ENCODE data around the gene CHRM1.
"Not testable (repeated sequence)": the region's sequence is repeated elsewhere in the genome, so short reads cannot be mapped to it uniquely, and the experiment has no call there.

The CHRM1 gene

GRCh38 chr11:62957147-62957546 lies 36.0 kb upstream of the CHRM1 start:
- no peak for TF ChIP-seq CTCF (IDR thresholded peaks at IDR 0.05; ENCODE audit: borderline replicate concordance, insufficient read depth, low read depth, low read length)
- no peak overlapping the region for H3K4me3 ChIP-seq (ENCODE audit: low read depth, low read length)

GRCh38 chr11:62954478-62954877 lies 33.3 kb upstream of the CHRM1 start:
- no peak overlapping the region for H3K4me3 ChIP-seq (ENCODE audit: low read depth, low read length)
- no peak for TF ChIP-seq CTCF (IDR thresholded peaks at IDR 0.05; ENCODE audit: borderline replicate concordance, insufficient read depth, low read depth, low read length)

- no peak overlapping the region for H3K4me3 ChIP-seq (ENCODE audit: low read depth, low read length)
- no peak for TF ChIP-seq CTCF (IDR thresholded peaks at IDR 0.05; ENCODE audit: borderline replicate concordance, insufficient read depth, low read depth, low read length)
Measured at GRCh38 chr11:62953811-62954210, 32.6 kb upstream of the CHRM1 start.

- no peak overlapping the region for H3K4me3 ChIP-seq (ENCODE audit: low read depth, low read length)
Measured at GRCh38 chr11:62948765-62949320, 27.7 kb upstream of the CHRM1 start.

GRCh38 chr11:62945538-62945937 lies 24.4 kb upstream of the CHRM1 start:
- not testable (repeated sequence) for H3K4me3 ChIP-seq (ENCODE audit: low read depth, low read length)

More at GRCh38 chr11:62948765-62949320, 27.7 kb upstream of the CHRM1 start:
- no peak for TF ChIP-seq CTCF (IDR thresholded peaks at IDR 0.05; ENCODE audit: borderline replicate concordance, insufficient read depth, low read depth, low read length)

GRCh38 chr11:62937528-62937927 lies 16.4 kb upstream of the CHRM1 start:
- not testable (repeated sequence) for H3K4me3 ChIP-seq (ENCODE audit: low read depth, low read length)

GRCh38 chr11:62934496-62934785 lies 13.3 kb upstream of the CHRM1 start:
- H3K4me3 ChIP-seq (ENCODE audit: low read depth, low read length): no peak overlapping the region
- TF ChIP-seq CTCF (IDR thresholded peaks at IDR 0.05; ENCODE audit: borderline replicate concordance, insufficient read depth, low read depth, low read length): no peak

GRCh38 chr11:62933750-62934495 lies 12.8 kb upstream of the CHRM1 start:
- no peak for TF ChIP-seq CTCF (IDR thresholded peaks at IDR 0.05; ENCODE audit: borderline replicate concordance, insufficient read depth, low read depth, low read length)
- H3K4me3 ChIP-seq (ENCODE audit: low read depth, low read length): no peak overlapping the region

Data from GM12875 (cell line).